ENCODE measurements around the gene SLCO1C1.

- TF ChIP-seq CTCF (IDR thresholded peaks at IDR 0.05) = no peak
- no peak for TF ChIP-seq POLR2A (IDR thresholded peaks at IDR 0.05)
Measured at GRCh38 chr12:20751046-20751445, 55.9 kb downstream of the SLCO1C1 start.
